Esophagus (tissue), 2 donors: ENCODE measurements around the gene CLCN2. TPM values are rescaled to one million over a fixed set of nuclear protein-coding genes. Genes with fewer than 3 reads are reported as not detected.

Source experiments
- H3K27ac ChIP-seq, 2 donors: one replicate each; pipeline ENCODE4 v1.5.1; 2013; ENCODE audit warnings: low read depth in 2 of 2, mild to moderate bottlenecking in 2 of 2, inconsistent platforms in 1 of 2, low read length in 1 of 2, moderate library complexity in 1 of 2
- H3K27me3 ChIP-seq, 2 donors: one replicate each; pipeline ENCODE4 v1.6.1; 2013; ENCODE audit warnings: low read length in 2 of 2, control low read depth in 1 of 2, mild to moderate bottlenecking in 1 of 2; ENCODE audit not compliant: insufficient read depth in 2 of 2, control insufficient read depth in 1 of 2
- H3K36me3 ChIP-seq, 2 donors: one replicate each; pipeline ENCODE4 v1.6.1; 2013; ENCODE audit warnings: low read length in 1 of 2; ENCODE audit not compliant: control insufficient read depth in 2 of 2, insufficient read depth in 2 of 2
- H3K4me1 ChIP-seq, 2 donors: one replicate each; pipeline ENCODE4 v1.6.1; 2013; ENCODE audit warnings: low read length in 1 of 2; ENCODE audit not compliant: control insufficient read depth in 2 of 2, insufficient read depth in 2 of 2
- H3K4me3 ChIP-seq, 2 donors: one replicate each; pipeline ENCODE4 v1.5.1; 2013; ENCODE audit warnings: low read length in 2 of 2, mild to moderate bottlenecking in 2 of 2, low read depth in 1 of 2, moderate library complexity in 1 of 2
- H3K9me3 ChIP-seq, 2 donors: one replicate each; pipeline ENCODE4 v1.6.1; 2013; ENCODE audit warnings: mild to moderate bottlenecking in 2 of 2, low read depth in 1 of 2, low read length in 1 of 2, moderate library complexity in 1 of 2; ENCODE audit not compliant: control insufficient read depth in 2 of 2, insufficient read depth in 1 of 2
- WGBS, 2 donors: extraction: QIAGEN DNeasy Blood & Tissue Kit; methylation state at CpG; one replicate each; pipeline ENCODE4 v1.1.7; 2013; 5-methylcytosine and 5-hydroxymethylcytosine counted together
- polyA plus RNA-seq, 2 donors: library from polyadenylated mRNA; stranded (reverse); fragments of 200-250 nt; gene quantifications; one replicate each; pipeline ENCODE4 v1.2.3, GENCODE V29; 2013
- donor health status: healthy with polysubstance abuse.
- donor health status: Bipolar disorder and iron deficiency.

Gene CLCN2
- 1 to 10 TPM; 3.1 to 5.4 TPM for polyA plus RNA-seq

- Histone ChIP-seq H3K4me3 (peak within 1 kb of the TSS; percentile 74 to 79), H3K27ac (peak within 1 kb of the TSS; percentile 99), H3K9me3 (no peaks in the 10 kb centered on the region), H3K27me3 (no peaks in the 10 kb centered on the region), H3K36me3 (peaks cover 0 to 3% of the 10 kb centered on the region in 2 donors), H3K4me1 (peaks cover 0 to 6% of the 10 kb centered on the region in 2 donors)
- 0% methylated on average over 33 to 56 of the region's 56 CpGs for WGBS, 2 donors
Measured at GRCh38 chr3:184361532-184361931, at the start of gene CLCN2, which contains the start of gene POLR2H. TSS of gene CLCN2 (minus strand) at chr3:184361605. CDS start at chr3:184361479, 126 bp downstream. TSS of gene POLR2H (plus strand) at chr3:184361710. CDS start at chr3:184363493, 1,783 bp downstream.

GRCh38 chr3:184409946-184410500, 48.6 kb upstream of the CLCN2 start:
- H3K4me1 ChIP-seq = no peaks in the 10 kb centered on the region
- H3K4me3 ChIP-seq = no peak overlapping the region
- no peaks in the 10 kb centered on the region for H3K27me3 ChIP-seq
- H3K9me3 ChIP-seq = no peaks in the 10 kb centered on the region
- no peaks in the 10 kb centered on the region for H3K36me3 ChIP-seq
- H3K27ac ChIP-seq = no peak overlapping the region
- 68 to 75% methylated on average over 12 of the region's 12 CpGs for WGBS, 2 donors

- Histone ChIP-seq H3K27ac (no peak overlapping the region), H3K9me3 (no peaks in the 10 kb centered on the region), H3K36me3 (no peaks in the 10 kb centered on the region), H3K4me3 (no peak overlapping the region), H3K4me1 (no peaks in the 10 kb centered on the region), H3K27me3 (no peaks in the 10 kb centered on the region)
- 82 to 87% methylated on average over 8 of the region's 8 CpGs for WGBS, 2 donors
Measured at GRCh38 chr3:184409331-184409926, 48.0 kb upstream of the CLCN2 start.

DNA sequence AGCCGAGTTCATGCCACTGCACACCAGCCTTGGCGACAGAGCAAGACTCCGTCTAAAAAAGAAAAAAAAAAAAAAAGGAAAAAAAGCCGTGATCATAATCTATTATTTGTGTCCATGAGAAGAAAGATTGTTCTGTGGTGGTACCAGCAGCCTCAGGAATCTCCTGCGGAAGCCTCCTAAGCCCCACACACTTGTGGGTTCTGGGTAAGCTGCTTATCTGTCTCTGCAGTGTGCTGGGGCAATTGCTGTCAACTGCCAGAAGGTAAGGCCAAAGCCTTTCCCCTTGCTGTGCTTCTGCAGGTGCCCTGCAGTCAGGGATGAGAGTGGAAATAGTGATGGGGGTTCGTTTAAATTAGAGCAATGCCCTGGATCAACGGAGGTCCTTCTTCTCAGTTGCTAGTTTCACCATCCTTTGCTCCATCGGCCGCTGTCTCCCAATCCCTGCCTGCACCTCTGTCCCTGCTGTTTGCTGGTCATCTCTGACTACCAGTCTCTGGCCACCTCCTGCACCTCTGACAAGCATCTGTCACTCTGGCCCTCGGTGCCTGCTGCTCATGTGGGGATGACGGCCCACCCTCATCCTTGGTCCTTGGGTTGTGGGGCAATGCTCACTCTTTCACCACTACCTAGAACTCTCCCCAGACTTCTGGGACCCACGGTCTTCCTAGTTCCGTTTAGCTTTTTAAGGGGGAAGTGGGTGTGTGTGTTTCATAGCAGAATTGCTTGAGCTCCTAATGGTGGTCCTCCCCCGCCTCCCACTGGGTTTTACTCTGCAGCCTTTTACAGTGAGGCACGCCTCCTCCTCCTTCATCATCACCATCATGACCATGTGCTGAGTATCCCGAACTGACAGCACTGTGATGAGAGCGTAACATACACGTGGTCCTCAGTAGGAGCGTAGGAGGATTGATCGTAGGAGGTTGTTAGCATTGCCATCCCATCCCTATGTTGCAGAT, 43.9 kb upstream of the CLCN2 start:
- Histone ChIP-seq H3K27ac (no peak overlapping the region), H3K36me3 (no peaks in the 10 kb centered on the region), H3K4me3 (no peak overlapping the region), H3K4me1 (no peaks in the 10 kb centered on the region), H3K27me3 (peaks cover 0 to 3% of the 10 kb centered on the region in 2 donors), H3K9me3 (no peaks in the 10 kb centered on the region)
- WGBS, 2 donors = 78 to 83% methylated on average over 20 of the region's 20 CpGs

DNA sequence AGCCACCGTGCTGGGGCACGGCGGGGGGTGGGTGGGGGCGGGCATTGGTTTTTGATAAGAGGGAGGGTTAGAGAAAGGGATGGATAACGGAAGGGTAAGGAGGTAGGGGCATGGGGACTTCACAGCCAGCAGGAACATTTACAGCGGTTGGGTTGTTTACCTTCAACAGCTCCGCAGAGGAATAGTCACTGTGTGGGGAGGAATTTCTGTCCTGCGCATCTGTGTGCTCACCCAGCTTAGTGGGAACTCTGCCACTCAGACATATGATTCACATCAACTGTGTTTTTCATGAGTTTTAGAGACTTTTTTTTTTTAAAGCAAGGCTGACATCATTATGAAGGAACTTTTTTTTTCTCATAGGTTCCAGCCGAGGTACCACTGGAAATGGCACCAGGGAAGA, 38.0 kb upstream of the CLCN2 start:
- H3K4me3 ChIP-seq = no peak overlapping the region
- H3K4me1 ChIP-seq = no peaks in the 10 kb centered on the region
- no peaks in the 10 kb centered on the region for H3K36me3 ChIP-seq
- peaks cover 0 to 3% of the 10 kb centered on the region in 2 donors for H3K27me3 ChIP-seq
- H3K9me3 ChIP-seq = no peaks in the 10 kb centered on the region
- 25% methylated on average over 9 of the region's 9 CpGs for WGBS, 2 donors
- no peak overlapping the region for H3K27ac ChIP-seq

DNA sequence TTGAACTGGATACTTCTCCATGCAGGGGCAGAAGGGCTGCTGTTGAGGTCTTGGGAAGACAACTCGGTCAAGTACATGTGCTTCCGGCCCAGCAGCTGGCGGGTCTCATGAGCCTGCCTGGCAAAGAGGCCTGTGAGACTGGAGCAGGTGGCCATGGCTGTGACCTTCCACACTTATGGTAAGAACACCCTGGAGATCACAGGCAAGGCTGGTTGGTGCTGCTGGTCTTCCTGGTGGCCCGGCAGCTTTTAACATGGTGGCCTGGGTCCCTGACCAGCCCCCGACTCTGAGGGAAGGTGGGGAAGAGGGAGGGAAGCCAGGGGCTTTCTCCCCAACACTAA, 33.9 kb upstream of the CLCN2 start:
- no peaks in the 10 kb centered on the region for H3K4me1 ChIP-seq
- no peaks in the 10 kb centered on the region for H3K9me3 ChIP-seq
- 83 to 86% methylated on average over 5 of the region's 5 CpGs for WGBS, 2 donors
- no peaks in the 10 kb centered on the region for H3K36me3 ChIP-seq
- no peak overlapping the region for H3K27ac ChIP-seq
- no peak overlapping the region for H3K4me3 ChIP-seq
- H3K27me3 ChIP-seq = peaks cover 0 to 3% of the 10 kb centered on the region in 2 donors

DNA sequence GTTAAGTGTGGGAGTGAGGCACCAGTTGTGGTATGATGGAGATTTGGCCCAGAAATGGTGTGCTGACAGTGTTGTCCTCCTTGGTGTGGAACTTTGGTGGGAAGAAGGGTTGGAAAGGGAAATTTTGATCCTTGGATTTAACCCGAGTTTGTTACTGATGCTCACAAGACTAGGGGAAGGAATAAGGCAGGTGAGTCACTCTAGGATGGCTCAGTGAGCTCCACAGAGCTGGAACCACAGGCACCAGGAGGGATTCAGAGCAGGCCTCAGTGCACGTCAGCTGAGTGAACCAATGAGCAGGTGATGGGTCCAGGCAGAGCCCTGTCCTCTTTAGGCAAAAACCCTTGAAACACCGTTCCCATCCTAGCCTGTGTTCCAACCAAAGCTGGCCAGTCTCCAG, 29.9 kb upstream of the CLCN2 start:
- H3K27ac ChIP-seq = no peak overlapping the region
- WGBS, 2 donors = 78 to 80% methylated on average over 3 of the region's 3 CpGs

DNA sequence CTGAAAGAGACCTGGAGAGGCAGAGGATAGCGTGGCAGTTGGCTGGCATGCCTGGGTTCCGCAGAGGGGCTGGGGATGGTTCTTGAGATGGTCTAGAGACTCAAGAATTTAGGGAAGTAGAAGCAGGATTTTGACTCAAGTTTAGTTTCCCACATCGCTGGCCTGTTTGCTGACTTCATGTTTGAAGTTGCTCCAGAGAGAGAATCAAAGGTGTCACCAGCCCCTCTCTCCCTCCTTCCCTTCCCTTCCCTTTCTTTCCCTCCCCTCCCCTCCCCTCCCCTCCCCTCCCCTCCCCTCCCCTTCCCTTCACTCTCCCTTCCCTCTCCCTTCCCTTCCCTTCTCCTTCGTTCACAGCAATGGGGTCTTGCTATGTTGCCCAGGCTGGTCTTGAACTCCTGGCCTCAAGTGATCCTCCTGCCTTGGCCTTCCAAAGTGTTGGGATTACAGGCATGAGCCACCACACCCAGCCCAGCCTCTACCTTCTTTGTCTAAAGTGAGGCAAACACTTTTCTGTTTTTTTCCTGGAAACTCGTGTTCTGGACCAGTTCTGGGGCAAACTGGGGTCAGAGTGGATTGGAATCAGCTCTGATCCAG, 28.6 kb upstream of the CLCN2 start:
- 85 to 94% methylated on average over 4 of the region's 5 CpGs for WGBS, 2 donors
- Histone ChIP-seq H3K9me3 (no peaks in the 10 kb centered on the region), H3K36me3 (peaks cover 0 to 2% of the 10 kb centered on the region in 2 donors), H3K4me1 (no peaks in the 10 kb centered on the region), H3K27me3 (peaks cover 0 to 3% of the 10 kb centered on the region in 2 donors), H3K4me3 (no peak overlapping the region), H3K27ac (no peak overlapping the region)

More for the DNA sequence above, 29.9 kb upstream of the CLCN2 start:
- Histone ChIP-seq H3K9me3 (no peaks in the 10 kb centered on the region), H3K4me1 (no peaks in the 10 kb centered on the region), H3K36me3 (peaks cover 0 to 2% of the 10 kb centered on the region in 2 donors), H3K27me3 (peaks cover 0 to 3% of the 10 kb centered on the region in 2 donors), H3K4me3 (no peak overlapping the region)

DNA sequence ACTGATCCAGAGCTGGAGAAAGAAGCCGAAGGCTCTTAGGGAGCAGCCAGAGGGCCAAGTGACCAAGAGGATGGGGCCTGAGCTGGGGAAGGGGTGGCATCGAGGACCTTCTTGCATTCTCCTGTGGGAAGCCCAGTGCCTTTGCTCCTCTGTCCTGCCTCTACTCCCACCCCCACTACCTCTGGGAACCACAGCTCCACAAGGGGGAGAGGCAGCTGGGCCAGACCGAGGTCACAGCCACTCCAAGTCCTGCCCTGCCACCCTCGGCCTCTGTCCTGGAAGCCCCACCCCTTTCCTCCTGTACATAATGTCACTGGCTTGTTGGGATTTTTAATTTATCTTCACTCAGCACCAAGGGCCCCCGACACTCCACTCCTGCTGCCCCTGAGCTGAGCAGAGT, 28.0 kb upstream of the CLCN2 start:
- H3K27me3 ChIP-seq = peaks cover 0 to 3% of the 10 kb centered on the region in 2 donors
- H3K4me1 ChIP-seq = no peaks in the 10 kb centered on the region
- H3K4me3 ChIP-seq = no peak overlapping the region
- peaks cover 0 to 2% of the 10 kb centered on the region in 2 donors for H3K36me3 ChIP-seq
- WGBS, 2 donors = 63 to 64% methylated on average over 4 to 5 of the region's 5 CpGs
- no peaks in the 10 kb centered on the region for H3K9me3 ChIP-seq
- no peak overlapping the region for H3K27ac ChIP-seq
